ENCODE measurements around the gene SEMA6B. TPM values are rescaled to one million over a fixed set of nuclear protein-coding genes. Genes with fewer than 3 reads are reported as not detected.

The SEMA6B gene
- total and polyA plus RNA-seq, 2 donors (not counting 3 experiments of a cell fraction or from before 2014, with no cell fraction given) = 97.8 to 176 TPM

- POLR2A ChIA-PET = interaction anchor here (0.5 kb wide), 1 partner anchor 9 kb away, joined by 9 read pairs; no protein-coding TSS in a partner anchor
- Histone ChIP-seq H3K36me3 (ENCODE audit: control insufficient read depth in 2 of 2, extremely low read depth in 1 of 2, insufficient read depth in 2 of 2, low read length in 2 of 2) (peaks cover 12 to 43% of the 10 kb centered on the region in 2 experiments), H3K4me1 (ENCODE audit: control insufficient read depth, extremely low read depth, insufficient read depth, low read length) (peaks cover 26% of the 10 kb centered on the region), H4K20me1 (replicated peaks; ENCODE audit: control insufficient read depth, extremely low read depth, insufficient read depth, low read length) (no peaks in the 10 kb centered on the region), H3K27ac (ENCODE audit: insufficient read depth, low read depth, low read length) (no peak overlapping the region), H3K4me2 (ENCODE audit: insufficient read depth, low read length) (no peak overlapping the region), H2AFZ (ENCODE audit: low read depth, low read length) (no peak overlapping the region), H3K9ac (replicated peaks; ENCODE audit: extremely low read depth, insufficient read depth, low read length) (no peak overlapping the region), H3K4me3 (replicated peaks in 1 of 3; ENCODE audit: insufficient read depth in 1 of 3, low read depth in 1 of 3, low read length in 3 of 3) (no peak overlapping the region), H3K9me3 (replicated peaks; ENCODE audit: control insufficient read depth, insufficient read depth, low read length) (no peaks in the 10 kb centered on the region), H3K27me3 (ENCODE audit: control insufficient read depth in 2 of 2, insufficient read depth in 2 of 2, low read length in 2 of 2) (no peaks in the 10 kb centered on the region), H3K9me1 (replicated peaks; ENCODE audit: control insufficient read depth, extremely low read depth, insufficient read depth, low read length) (no peaks in the 10 kb centered on the region), H3K79me2 (ENCODE audit: control insufficient read depth, insufficient read depth, low read length) (peaks cover 6% of the 10 kb centered on the region)
- intact Hi-C loops (cut with micrococcal nuclease) = loop anchor here (5.0 kb wide), 1 partner anchor 166 kb away; the partner anchor contains the start of gene DPP9
- DNase-seq (ENCODE audit: low read depth, low spot score) = no peak
- TF ChIP-seq EZH2 (IDR thresholded peaks at IDR 0.05; ENCODE audit: borderline replicate concordance, low read depth, low read length, severe bottlenecking) (no peak), JUN (IDR thresholded peaks at IDR 0.05; ENCODE audit: borderline replicate concordance, insufficient read depth, insufficient read length, low read depth) (no peak), POLR2A (IDR thresholded peaks at IDR 0.05; ENCODE audit: low read depth, low read length) (no peak), CTCF (IDR thresholded peaks at IDR 0.05; ENCODE audit: extremely low read depth in 1 of 2, insufficient read depth in 1 of 2, low read depth in 1 of 2, low read length in 2 of 2) (no peak), FOS (IDR thresholded peaks at IDR 0.05; ENCODE audit: borderline replicate concordance, insufficient read depth, low read length) (no peak), POLR2AphosphoS5 (IDR thresholded peaks at IDR 0.05; ENCODE audit: insufficient read depth, low read depth, low read length) (no peak), MYC (IDR thresholded peaks at IDR 0.05; ENCODE audit: low read depth, low read length) (no peak), GATA2 (IDR thresholded peaks at IDR 0.05; ENCODE audit: insufficient read depth, insufficient read length, low read depth, low read length) (no peak), MAX (IDR thresholded peaks at IDR 0.05; ENCODE audit: insufficient read depth, insufficient read length) (no peak)
- CTCF ChIA-PET = interaction anchor here (0.7 to 1.8 kb wide), 5 partner anchors 11 to 80 kb away, joined by 3 to 9 read pairs (median 3); no protein-coding TSS in a partner anchor
- dilution Hi-C loops (cut with MboI; ENCODE audit: extremely low pct_ligation_motif_present, low sequenced_read_pairs) = no loop called here
- BruUV-seq (replicated peaks) = no TSS peak
- FAIRE-seq = no peak
Measured at GRCh38 chr19:4555657-4556561, 3.6 kb downstream of the SEMA6B start.

Data from endothelial cell of umbilical vein (primary cell).